Heart left ventricle (tissue), 13 donors: ENCODE data around the gene ZGPAT.
"Not testable (repeated sequence)": the region's sequence is repeated elsewhere in the genome, so short reads cannot be mapped to it uniquely, and the experiment has no call there.

Source experiments
- CTCF ChIP-seq, 12 donors: fragments of 200-600 bp; sonication (generic) in 4 of 12; IDR thresholded peaks; one replicate each; pipeline versions ENCODE4 v1.5.0 to v1.8.0; 2018 to 2022; ENCODE audit warnings: antibody characterized with exemption in 12 of 12, mild to moderate bottlenecking in 5 of 12
- POLR2A ChIP-seq, 2 donors: fragments of 450-650 bp; IDR thresholded peaks; one replicate each; pipeline ENCODE4 v1.6.1; 2017; ENCODE audit warnings: antibody characterized with exemption in 2 of 2, mild to moderate bottlenecking in 2 of 2, moderate library complexity in 2 of 2
- donor health status: ischemic (EF 13 %, LVEDD 7.1; RV severe dilation, severe dysfunction).
- donor health status: DM: no; HTN: yes; CAD: no.
- donor health status: DM: no; HTN: no; CAD: no.
- donor health status: ischemic (EF 25% LVEDD 6.9; RV normal size, moderate dysfunction).
- donor health status: ischemic (EF 25% LVEDD 5.7; RV mildly dilated, moderate dysfunction).
- donor health status: ischemic (EF 35%, LVEDD 5.7; RV mildly dilated, moderate dysfunction).
- donor health status: nonischemic (EF 11% LVEDD 7.7; RV severe dilation, severe dysfunction).
- donor health status: DM: yes; HTN: yes; CAD: no.
- donor health status: PGD.
- donor health status: ischemic (EF 29% LVEDD 5.4; RV normal size, mild dysfunction).
- donor health status: nonischemic (EF 23%, LVEDD 6.1; RV moderate dilation, normal function).

GRCh38 chr20:63660174-63660573 is 47.7 kb upstream of the ZGPAT start:
- not testable (repeated sequence) for TF ChIP-seq CTCF, POLR2A (IDR thresholded peaks at IDR 0.05)
